MCF 10A (cell line): ENCODE data around the gene PCDH15. TPM values are rescaled to one million over a fixed set of nuclear protein-coding genes. Genes with fewer than 3 reads are reported as not detected.
A peak's percentile ranks its signal among the peaks of the same experiment; 100 is the strongest.

Experiments
- BruUV-seq: library from RNA; stranded (reverse); fragments of 400-500 nt; replicated peaks from 2 replicates; lab custom pipeline; 2021; lab: Mats Ljungman, UMichigan
- CTCF ChIA-PET: fragments of 300-600 bp; sonication (Branson Sonifier 250); formaldehyde crosslinking; extraction: SDS; loops from one replicate; lab custom pipeline; 2021; ENCODE audit warnings: antibody characterized with exemption, inconsistent platforms; lab: Yijun Ruan, JAX
- POLR2A ChIA-PET: fragments of 300-600, 350-650 bp; sonication (Branson Sonifier 250); formaldehyde crosslinking; extraction: SDS; loops from one replicate; lab custom pipeline; 2020; ENCODE audit warnings: antibody characterized with exemption, inconsistent platforms; lab: Yijun Ruan, JAX
- DNase-seq: peaks from one replicate; pipeline ENCODE4 v3.0.0-alpha.2; 2018; ENCODE audit not compliant: unreplicated experiment
- H3K27ac Mint-ChIP-seq: one replicate; pipeline ENCODE4 v1.8.0; 2022; ENCODE audit warnings: mild to moderate bottlenecking, low read depth, mixed read lengths; ENCODE audit not compliant: unreplicated experiment
- H3K27me3 Mint-ChIP-seq: one replicate; pipeline ENCODE4 v1.8.0; 2022; ENCODE audit warnings: mixed read lengths; ENCODE audit not compliant: insufficient read depth, unreplicated experiment
- H3K36me3 Mint-ChIP-seq: one replicate; pipeline ENCODE4 v1.8.0; 2022; ENCODE audit warnings: mild to moderate bottlenecking, moderate library complexity, mixed read lengths; ENCODE audit not compliant: insufficient read depth, unreplicated experiment
- H3K4me1 Mint-ChIP-seq: one replicate; pipeline ENCODE4 v1.8.0; 2022; ENCODE audit warnings: mixed read lengths; ENCODE audit not compliant: insufficient read depth, unreplicated experiment
- H3K4me3 Mint-ChIP-seq: one replicate; pipeline ENCODE4 v1.8.0; 2022; ENCODE audit warnings: mild to moderate bottlenecking, moderate library complexity, mixed read lengths; ENCODE audit not compliant: unreplicated experiment
- H3K9me3 Mint-ChIP-seq: one replicate; pipeline ENCODE4 v1.8.0; 2022; ENCODE audit warnings: mixed read lengths; ENCODE audit not compliant: unreplicated experiment
- intact Hi-C: fragments of 100-400 bp; cut with micrococcal nuclease; formaldehyde crosslinking; loops from 2 replicates; pipeline ENCODE4 v1.14.1; 2022
- total RNA-seq: library from RNA; stranded (reverse); gene quantifications from 2 replicates; pipeline ENCODE4 v1.2.3, GENCODE V29; 2022
- TF ChIP-seq, protein P1 (sequence below): fragments of 200-600 bp; IDR thresholded peaks from one replicate; pipeline ENCODE4 v1.8.0; 2022; ENCODE audit warnings: antibody characterized with exemption, mild to moderate bottlenecking; ENCODE audit not compliant: unreplicated experiment

Gene PCDH15
- total RNA-seq, 1 experiment from 2014 or later, result not detected

DNA sequence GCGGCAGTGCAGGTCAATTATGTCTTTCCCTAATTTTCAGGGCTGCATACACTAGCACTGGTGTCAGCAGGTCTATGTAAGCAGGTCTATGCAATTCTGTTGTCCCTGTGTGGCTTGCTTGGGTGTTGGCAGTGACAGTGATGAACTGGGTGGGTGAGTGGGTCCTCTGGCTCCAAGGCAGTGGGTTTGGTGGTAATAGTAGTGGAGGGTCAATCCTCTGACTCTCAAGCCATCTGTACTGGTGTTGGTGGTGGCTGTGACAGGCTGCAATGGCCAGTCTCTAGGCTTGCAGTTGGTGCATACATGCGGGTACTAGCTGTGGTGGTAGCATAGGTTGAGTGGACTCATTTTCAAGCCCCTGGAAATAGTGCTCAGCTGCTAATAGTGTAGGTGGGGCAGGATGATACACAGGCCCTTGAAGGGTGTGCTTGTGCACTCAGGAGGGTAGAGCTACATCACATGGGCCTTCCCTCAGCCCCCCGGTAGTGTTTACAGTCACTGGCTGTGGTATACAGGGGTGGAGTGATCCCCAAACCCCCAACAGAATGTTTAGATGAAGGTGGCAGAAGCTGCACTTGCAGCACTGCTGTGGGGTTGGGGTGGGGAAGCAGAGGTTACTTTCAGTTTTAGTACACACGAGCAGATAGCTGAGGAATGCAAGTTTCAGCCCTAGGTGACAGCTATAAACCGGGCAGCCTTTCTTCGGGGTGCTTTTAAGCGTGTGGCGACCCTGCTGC is 331.3 kb downstream of the PCDH15 start:
- intact Hi-C loops, result no loop called here
- Mint-ChIP-seq H3K9me3 (no peaks in the 10 kb centered on the region), H3K27ac (no peak overlapping the region), H3K4me3 (peak overlapping the region; percentile 55), H3K27me3 (no peaks in the 10 kb centered on the region), H3K36me3 (peaks cover 6% of the 10 kb centered on the region), H3K4me1 (peaks cover 5% of the 10 kb centered on the region)
- ChIA-PET POLR2A (no interaction called here), CTCF (no interaction called here)
- BruUV-seq, result no TSS peak
- TF ChIP-seq, protein P1, sequence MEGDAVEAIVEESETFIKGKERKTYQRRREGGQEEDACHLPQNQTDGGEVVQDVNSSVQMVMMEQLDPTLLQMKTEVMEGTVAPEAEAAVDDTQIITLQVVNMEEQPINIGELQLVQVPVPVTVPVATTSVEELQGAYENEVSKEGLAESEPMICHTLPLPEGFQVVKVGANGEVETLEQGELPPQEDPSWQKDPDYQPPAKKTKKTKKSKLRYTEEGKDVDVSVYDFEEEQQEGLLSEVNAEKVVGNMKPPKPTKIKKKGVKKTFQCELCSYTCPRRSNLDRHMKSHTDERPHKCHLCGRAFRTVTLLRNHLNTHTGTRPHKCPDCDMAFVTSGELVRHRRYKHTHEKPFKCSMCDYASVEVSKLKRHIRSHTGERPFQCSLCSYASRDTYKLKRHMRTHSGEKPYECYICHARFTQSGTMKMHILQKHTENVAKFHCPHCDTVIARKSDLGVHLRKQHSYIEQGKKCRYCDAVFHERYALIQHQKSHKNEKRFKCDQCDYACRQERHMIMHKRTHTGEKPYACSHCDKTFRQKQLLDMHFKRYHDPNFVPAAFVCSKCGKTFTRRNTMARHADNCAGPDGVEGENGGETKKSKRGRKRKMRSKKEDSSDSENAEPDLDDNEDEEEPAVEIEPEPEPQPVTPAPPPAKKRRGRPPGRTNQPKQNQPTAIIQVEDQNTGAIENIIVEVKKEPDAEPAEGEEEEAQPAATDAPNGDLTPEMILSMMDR, result no peak
- DNase-seq, result no peak

DNA sequence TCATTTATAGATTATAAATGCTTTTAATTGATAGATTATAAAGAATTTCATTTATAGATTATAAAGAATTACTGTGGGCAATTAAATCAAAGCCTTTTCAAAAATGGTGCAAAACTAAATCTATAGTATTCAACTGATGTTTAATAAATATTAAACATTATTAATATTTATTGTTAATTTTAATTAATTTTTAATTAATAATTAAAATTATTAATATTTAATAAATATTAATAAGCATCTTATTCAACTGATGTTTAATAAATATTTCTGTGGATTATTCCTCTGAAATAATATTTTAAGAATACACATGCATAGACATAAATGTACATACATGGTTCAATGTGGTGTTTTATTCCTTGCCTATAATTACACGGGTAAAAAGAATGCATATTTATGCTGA is 346.8 kb downstream of the PCDH15 start:
- Mint-ChIP-seq H3K27me3 (no peaks in the 10 kb centered on the region), H3K4me3 (no peak overlapping the region), H3K9me3 (peaks cover 7% of the 10 kb centered on the region), H3K4me1 (no peaks in the 10 kb centered on the region), H3K27ac (no peak overlapping the region), H3K36me3 (no peaks in the 10 kb centered on the region)
- POLR2A ChIA-PET, result no interaction called here
- BruUV-seq, result no TSS peak
- intact Hi-C loops, result no loop called here
- TF ChIP-seq, protein P1, result no peak
- CTCF ChIA-PET, result no interaction called here
- DNase-seq, result no peak

DNA sequence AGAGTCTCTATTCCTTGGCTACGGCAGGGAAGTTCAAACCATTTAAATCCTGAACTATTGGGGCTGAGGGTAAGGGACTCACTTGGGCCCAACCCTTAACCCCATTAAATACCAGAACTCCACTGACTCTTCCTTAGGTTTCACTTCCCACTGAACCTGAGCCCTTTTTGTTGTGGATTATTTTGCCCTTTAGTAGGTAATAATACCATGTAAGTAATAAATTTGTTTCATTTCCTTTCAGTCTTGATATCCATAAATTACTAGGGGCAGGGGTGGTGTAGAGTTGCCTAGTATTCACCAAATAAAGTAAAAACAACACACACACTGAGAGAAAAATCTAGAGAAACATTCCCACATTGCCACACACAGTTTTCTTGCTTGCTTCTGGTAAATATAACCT is 352.0 kb downstream of the PCDH15 start:
- no peaks in the 10 kb centered on the region for H3K9me3 Mint-ChIP-seq
- DNase-seq, result no peak
- POLR2A ChIA-PET, result interaction anchor here (0.5 kb wide), 1 partner anchor 1586 kb away, joined by 3 read pairs; no protein-coding TSS in a partner anchor
- H3K27me3 Mint-ChIP-seq, result no peaks in the 10 kb centered on the region
- H3K36me3 Mint-ChIP-seq, result no peaks in the 10 kb centered on the region
- no peak overlapping the region for H3K4me3 Mint-ChIP-seq
- intact Hi-C loops, result no loop called here
- CTCF ChIA-PET, result no interaction called here
- BruUV-seq, result no TSS peak
- H3K27ac Mint-ChIP-seq, result no peak overlapping the region
- TF ChIP-seq, protein P1, result no peak
- H3K4me1 Mint-ChIP-seq, result no peaks in the 10 kb centered on the region

DNA sequence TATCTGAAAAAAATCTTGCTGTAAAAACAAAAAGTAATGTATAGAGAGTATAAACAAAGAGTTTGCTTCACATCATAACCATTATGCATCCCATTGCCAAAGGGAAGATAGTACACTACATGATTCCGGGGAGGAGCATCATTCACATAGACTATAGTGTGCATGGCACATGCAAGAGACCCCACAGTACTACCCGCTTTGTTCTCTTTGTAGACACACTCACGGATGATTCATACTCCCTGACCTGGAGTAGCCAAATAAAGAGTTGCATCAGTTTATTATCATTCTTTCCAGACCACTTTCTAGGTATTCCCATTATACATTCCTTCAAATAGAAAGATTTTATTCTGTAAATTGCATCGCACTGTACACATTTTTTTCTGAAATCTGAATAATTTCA is 356.9 kb downstream of the PCDH15 start:
- TF ChIP-seq, protein P1, result no peak
- no peak overlapping the region for H3K27ac Mint-ChIP-seq
- no peak overlapping the region for H3K4me3 Mint-ChIP-seq
- H3K27me3 Mint-ChIP-seq, result no peaks in the 10 kb centered on the region
- no TSS peak for BruUV-seq
- H3K4me1 Mint-ChIP-seq, result no peaks in the 10 kb centered on the region
- intact Hi-C loops, result no loop called here
- H3K36me3 Mint-ChIP-seq, result no peaks in the 10 kb centered on the region
- H3K9me3 Mint-ChIP-seq, result no peaks in the 10 kb centered on the region
- DNase-seq, result peak; percentile 10
- ChIA-PET POLR2A (no interaction called here), CTCF (interaction anchor here (0.6 kb wide), 2 partner anchors 578 to 599 kb away, joined by 3 to 4 read pairs; no protein-coding TSS in a partner anchor)
